ENCODE measurements around the gene CACNB2. TPM values are rescaled to one million over a fixed set of nuclear protein-coding genes. Genes with fewer than 3 reads are reported as not detected.

CACNB2 gene
- polyA plus RNA-seq, 1 of the 3 experiments (the other 2 are of a cell fraction): 0.74 TPM

GRCh38 chr10:18352175-18352574 lies 212.0 kb downstream of the CACNB2 start (continued):
- TF ChIP-seq REST (IDR thresholded peaks at IDR 0.05; ENCODE audit: low read depth, low read length): no peak
- no peak for TF ChIP-seq ELF1 (IDR thresholded peaks at IDR 0.05)
- TF ChIP-seq MEF2A (IDR thresholded peaks at IDR 0.05; ENCODE audit: borderline replicate concordance, low read depth): no peak
- no peak for TF ChIP-seq GATA2 (CRISPR knock-in tag; IDR thresholded peaks at IDR 0.05)
- TF ChIP-seq FOXJ3 (CRISPR knock-in tag; IDR thresholded peaks at IDR 0.05): no peak
- no peak for TF ChIP-seq POLR2AphosphoS5 (IDR thresholded peaks at IDR 0.05; ENCODE audit: low read depth, low read length)
- no peak for TF ChIP-seq PBX3 (IDR thresholded peaks at IDR 0.05)
- no peak for TF ChIP-seq NRF1 (IDR thresholded peaks at IDR 0.05; ENCODE audit: low read depth, low read length)

GRCh38 chr10:18359812-18360211 lies 219.6 kb downstream of the CACNB2 start:
- H3K9me2 ChIP-seq: no peaks in the 10 kb centered on the region
- ChIA-PET CTCF (no interaction called here), POLR2A (no interaction called here)
- H3K9me3 ChIP-seq: no peaks in the 10 kb centered on the region
- no peak overlapping the region for H3K9ac ChIP-seq
- no peaks in the 10 kb centered on the region for H3F3A ChIP-seq (replicated peaks; ENCODE audit: insufficient read depth)
- WGBS (ENCODE audit: low lambda C conversion rate): 71% methylated on average over 5 of the region's 5 CpGs
- no peak overlapping the region for H3K4me2 ChIP-seq
- no peaks in the 10 kb centered on the region for H3K27me3 ChIP-seq (ENCODE audit: insufficient read depth)
- no peaks in the 10 kb centered on the region for H4K20me1 ChIP-seq (ENCODE audit: insufficient read depth)
- no peak for DNase-seq
- no peaks in the 10 kb centered on the region for H3K36me3 ChIP-seq (replicated peaks in 1 of 2; ENCODE audit: control insufficient read depth in 1 of 2, insufficient read depth in 2 of 2, low read length in 1 of 2)
- no peak overlapping the region for H2AFZ ChIP-seq (ENCODE audit: low read depth)
- no peak overlapping the region for H3K27ac ChIP-seq (ENCODE audit: low read depth in 2 of 2, low read length in 1 of 2)
- TF ChIP-seq GABPA (IDR thresholded peaks at IDR 0.05; ENCODE audit: low read depth) (no peak), NFIC (IDR thresholded peaks at IDR 0.05; ENCODE audit: borderline replicate concordance) (no peak), MEF2A (IDR thresholded peaks at IDR 0.05; ENCODE audit: borderline replicate concordance, low read depth) (no peak), RAD21 (IDR thresholded peaks at IDR 0.05; ENCODE audit: low read length) (no peak), EZH2phosphoT487 (IDR thresholded peaks at IDR 0.05; ENCODE audit: borderline replicate concordance, low read depth) (no peak), RFX5 (IDR thresholded peaks at IDR 0.05; ENCODE audit: low read length) (no peak), MAX (IDR thresholded peaks at IDR 0.05; ENCODE audit: low read depth) (no peak), CHD2 (IDR thresholded peaks at IDR 0.05; ENCODE audit: low read length, partially characterized antibody) (no peak)
- no peaks in the 10 kb centered on the region for H3K79me2 ChIP-seq (ENCODE audit: insufficient read depth)
- no peak overlapping the region for H3K4me3 ChIP-seq (ENCODE audit: low read depth in 2 of 2, low read length in 1 of 2)
- H3K4me1 ChIP-seq (ENCODE audit: control insufficient read depth in 1 of 2, insufficient read depth in 2 of 2, low read depth in 1 of 2, low read length in 1 of 2): no peaks in the 10 kb centered on the region
